ENCODE data around the gene RIBC2.

RIBC2 gene

GRCh38 chr22:45429424-45429823 lies 15.9 kb downstream of the RIBC2 start:
- TF ChIP-seq POLR2AphosphoS5 (IDR thresholded peaks at IDR 0.05; ENCODE audit: low read depth, low read length): no peak
- no peak for TF ChIP-seq FOXP2 (optimal IDR thresholded peaks at IDR 0.05; ENCODE audit: borderline replicate concordance, extremely low read depth, extremely low read length, insufficient read depth)
- TF ChIP-seq SIN3A (IDR thresholded peaks at IDR 0.05; ENCODE audit: borderline replicate concordance, insufficient read depth, low read length): no peak
- no peak for TF ChIP-seq REST (IDR thresholded peaks at IDR 0.05; ENCODE audit: insufficient read depth in 1 of 2, low read depth in 2 of 2, low read length in 2 of 2)
- no peak for TF ChIP-seq TAF1 (IDR thresholded peaks at IDR 0.05; ENCODE audit: borderline replicate concordance, insufficient read depth, low read length)

- TF ChIP-seq SIN3A (IDR thresholded peaks at IDR 0.05; ENCODE audit: borderline replicate concordance, insufficient read depth, low read length): no peak
- no peak for TF ChIP-seq REST (IDR thresholded peaks at IDR 0.05; ENCODE audit: insufficient read depth in 1 of 2, low read depth in 2 of 2, low read length in 2 of 2)
- no peak for TF ChIP-seq FOXP2 (optimal IDR thresholded peaks at IDR 0.05; ENCODE audit: borderline replicate concordance, extremely low read depth, extremely low read length, insufficient read depth)
- no peak for TF ChIP-seq POLR2AphosphoS5 (IDR thresholded peaks at IDR 0.05; ENCODE audit: low read depth, low read length)
- TF ChIP-seq TAF1 (IDR thresholded peaks at IDR 0.05; ENCODE audit: borderline replicate concordance, insufficient read depth, low read length): no peak
Measured at GRCh38 chr22:45429981-45430775, 16.7 kb downstream of the RIBC2 start.

- no peak for TF ChIP-seq FOXP2 (optimal IDR thresholded peaks at IDR 0.05; ENCODE audit: borderline replicate concordance, extremely low read depth, extremely low read length, insufficient read depth)
- no peak for TF ChIP-seq TAF1 (IDR thresholded peaks at IDR 0.05; ENCODE audit: borderline replicate concordance, insufficient read depth, low read length)
- no peak for TF ChIP-seq SIN3A (IDR thresholded peaks at IDR 0.05; ENCODE audit: borderline replicate concordance, insufficient read depth, low read length)
Measured at GRCh38 chr22:45430871-45431270, 17.4 kb downstream of the RIBC2 start.

GRCh38 chr22:45434981-45435380 lies 21.5 kb downstream of the RIBC2 start:
- TF ChIP-seq FOXP2 (optimal IDR thresholded peaks at IDR 0.05; ENCODE audit: borderline replicate concordance, extremely low read depth, extremely low read length, insufficient read depth) (no peak), SIN3A (IDR thresholded peaks at IDR 0.05; ENCODE audit: borderline replicate concordance, insufficient read depth, low read length) (no peak), TAF1 (IDR thresholded peaks at IDR 0.05; ENCODE audit: borderline replicate concordance, insufficient read depth, low read length) (no peak), REST (IDR thresholded peaks at IDR 0.05; ENCODE audit: insufficient read depth in 1 of 2, low read depth in 2 of 2, low read length in 2 of 2) (no peak), POLR2AphosphoS5 (IDR thresholded peaks at IDR 0.05; ENCODE audit: low read depth, low read length) (no peak)

GRCh38 chr22:45435544-45436139 lies 22.1 kb downstream of the RIBC2 start:
- TF ChIP-seq POLR2AphosphoS5 (IDR thresholded peaks at IDR 0.05; ENCODE audit: low read depth, low read length): peak; percentile 39; the same call in 1 of the 2 replicates
- no peak for TF ChIP-seq TAF1 (IDR thresholded peaks at IDR 0.05; ENCODE audit: borderline replicate concordance, insufficient read depth, low read length)
- TF ChIP-seq SIN3A (IDR thresholded peaks at IDR 0.05; ENCODE audit: borderline replicate concordance, insufficient read depth, low read length): no peak
- TF ChIP-seq FOXP2 (optimal IDR thresholded peaks at IDR 0.05; ENCODE audit: borderline replicate concordance, extremely low read depth, extremely low read length, insufficient read depth): peak; percentile 58

GRCh38 chr22:45438336-45438735 lies 24.8 kb downstream of the RIBC2 start:
- no peak for TF ChIP-seq SIN3A (IDR thresholded peaks at IDR 0.05; ENCODE audit: borderline replicate concordance, insufficient read depth, low read length)
- no peak for TF ChIP-seq REST (IDR thresholded peaks at IDR 0.05; ENCODE audit: insufficient read depth in 1 of 2, low read depth in 2 of 2, low read length in 2 of 2)
- no peak for TF ChIP-seq POLR2AphosphoS5 (IDR thresholded peaks at IDR 0.05; ENCODE audit: low read depth, low read length)
- no peak for TF ChIP-seq FOXP2 (optimal IDR thresholded peaks at IDR 0.05; ENCODE audit: borderline replicate concordance, extremely low read depth, extremely low read length, insufficient read depth)
- TF ChIP-seq TAF1 (IDR thresholded peaks at IDR 0.05; ENCODE audit: borderline replicate concordance, insufficient read depth, low read length): no peak

Data from PFSK-1 (cell line).